Neuronal stem cell (in vitro differentiated cells): ENCODE measurements around the gene VENTX.
"Not testable (repeated sequence)": the region's sequence is repeated elsewhere in the genome, so short reads cannot be mapped to it uniquely, and the experiment has no call there.

Experiments
- DNase-seq: peaks from one replicate; pipeline ENCODE4 v3.0.0-alpha.2; 2013; ENCODE audit warnings: low spot score
- H2AFZ ChIP-seq: one replicate; pipeline ENCODE4 v1.6.1; 2013; ENCODE audit warnings: mild to moderate bottlenecking, low read length, inconsistent platforms
- H2AK5ac ChIP-seq: 2 replicates; pipeline ENCODE4 v1.6.1; 2013; ENCODE audit warnings: low read depth, mild to moderate bottlenecking, inconsistent platforms, low read length, moderate library complexity, mixed read lengths
- H2BK120ac ChIP-seq: 2 replicates; pipeline ENCODE4 v1.6.1; 2013; ENCODE audit warnings: low read depth, mild to moderate bottlenecking, inconsistent platforms, low read length, moderate library complexity, mixed read lengths
- H2BK12ac ChIP-seq: one replicate; pipeline ENCODE4 v1.6.1; 2013; ENCODE audit warnings: low read length, inconsistent platforms
- H2BK15ac ChIP-seq: 2 replicates; pipeline ENCODE4 v1.6.1; 2013; ENCODE audit warnings: mild to moderate bottlenecking, low read length, inconsistent platforms, mixed read lengths
- H2BK5ac ChIP-seq: one replicate; pipeline ENCODE4 v1.6.1; 2013; ENCODE audit warnings: inconsistent platforms, mild to moderate bottlenecking, low read length, moderate library complexity
- H3K14ac ChIP-seq: one replicate; pipeline ENCODE4 v1.6.1; 2013; ENCODE audit warnings: low read length, inconsistent platforms
- H3K18ac ChIP-seq: 2 replicates; pipeline ENCODE4 v1.6.1; 2013; ENCODE audit warnings: low read length, inconsistent platforms
- H3K23ac ChIP-seq: 2 replicates; pipeline ENCODE4 v1.6.1; 2013; ENCODE audit warnings: low read depth, mild to moderate bottlenecking, mixed read lengths, low read length, inconsistent platforms; ENCODE audit not compliant: poor library complexity
- H3K27ac ChIP-seq: replicated peaks from 3 replicates; pipeline ENCODE4 v1.5.1; 2013; ENCODE audit warnings: low read length, inconsistent platforms
- H3K27me3 ChIP-seq, 3 experiments: 2 replicates each; pipeline ENCODE4 v1.6.1; 2013; ENCODE audit warnings: low read length in 3 of 3, mild to moderate bottlenecking in 2 of 3, inconsistent platforms in 1 of 3, low read depth in 1 of 3, mixed read lengths in 1 of 3, moderate library complexity in 1 of 3; ENCODE audit not compliant: control insufficient read depth in 3 of 3, insufficient read depth in 3 of 3
- H3K36me3 ChIP-seq, 2 donors: replicated peaks in 1 of 2; 2 replicates each; pipeline ENCODE4 v1.6.1; 2013; ENCODE audit warnings: low read length in 2 of 2; ENCODE audit not compliant: control insufficient read depth in 2 of 2, insufficient read depth in 2 of 2
- H3K4ac ChIP-seq: 2 replicates; pipeline ENCODE4 v1.6.1; 2013; ENCODE audit warnings: inconsistent platforms, mild to moderate bottlenecking, low read length, moderate library complexity
- H3K4me1 ChIP-seq, 2 donors: 1 replicate in 1 of 2; 2 replicates in 1 of 2; pipeline ENCODE4 v1.6.1; 2013; ENCODE audit warnings: low read length in 2 of 2, low read depth in 1 of 2; ENCODE audit not compliant: control insufficient read depth in 2 of 2, insufficient read depth in 1 of 2
- H3K4me2 ChIP-seq: one replicate; pipeline ENCODE4 v1.6.1; 2013; ENCODE audit warnings: mild to moderate bottlenecking, low read length, inconsistent platforms; ENCODE audit not compliant: insufficient read depth, poor library complexity, severe bottlenecking
- H3K4me3 ChIP-seq, 2 donors: 2 replicates each; pipeline ENCODE4 v1.5.1; 2013; ENCODE audit warnings: low read length in 2 of 2, mild to moderate bottlenecking in 2 of 2, inconsistent platforms in 1 of 2, moderate library complexity in 1 of 2
- H3K79me1 ChIP-seq: one replicate; pipeline ENCODE4 v1.6.1; 2013; ENCODE audit warnings: low read depth, mild to moderate bottlenecking, inconsistent platforms, low read length, moderate library complexity
- H3K9ac ChIP-seq: one replicate; pipeline ENCODE4 v1.6.1; 2013; ENCODE audit warnings: mild to moderate bottlenecking, low read depth, low read length, inconsistent platforms; ENCODE audit not compliant: poor library complexity
- H3K9me3 ChIP-seq, 2 donors: replicated peaks in 1 of 2; 2 replicates each; pipeline versions ENCODE3 to v1.6.1; 2013; ENCODE audit warnings: low read length in 2 of 2, mild to moderate bottlenecking in 2 of 2, inconsistent platforms in 1 of 2, low read depth in 1 of 2, mixed read lengths in 1 of 2, moderate library complexity in 1 of 2; ENCODE audit not compliant: control insufficient read depth in 2 of 2, insufficient read depth in 1 of 2
- H4K8ac ChIP-seq: one replicate; pipeline ENCODE4 v1.6.1; 2013; ENCODE audit warnings: low read depth, mild to moderate bottlenecking, inconsistent platforms, low read length, moderate library complexity
- H4K91ac ChIP-seq: one replicate; pipeline ENCODE4 v1.6.1; 2013; ENCODE audit warnings: low read length, low read depth, mild to moderate bottlenecking, inconsistent platforms; ENCODE audit not compliant: poor library complexity
- WGBS, 2 donors: extraction: QIAGEN DNeasy Blood & Tissue Kit; methylation state at CpG; one replicate each; pipeline ENCODE4 v1.1.7; 2013; ENCODE audit warnings: missing lambda C conversion rate in 2 of 2, mixed read lengths in 1 of 2; ENCODE audit not compliant: insufficient read length in 2 of 2, insufficient replicate concordance in 1 of 2; ENCODE audit errors: extremely low coverage in 2 of 2; 5-methylcytosine and 5-hydroxymethylcytosine counted together

Gene VENTX

DNA sequence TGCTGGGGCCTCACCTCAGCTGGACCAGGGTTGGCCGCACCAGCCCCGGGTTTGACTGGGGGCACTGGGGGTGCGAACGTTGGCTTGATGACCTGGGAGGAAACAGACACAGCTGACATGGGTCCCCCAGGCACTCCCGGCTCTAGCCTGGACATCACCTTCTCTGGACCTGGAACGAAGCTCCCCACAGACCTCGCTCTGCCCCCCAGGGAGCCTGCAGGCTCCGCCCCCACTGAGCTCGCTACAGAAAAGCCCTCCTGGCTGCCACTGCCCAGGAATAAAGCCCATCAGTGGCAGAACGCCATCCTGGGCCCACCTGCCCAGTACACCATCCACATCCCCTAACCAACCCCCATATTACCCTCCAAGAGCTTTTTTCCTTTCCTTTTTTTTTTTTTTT lies 26.0 kb downstream of the VENTX start:
- Histone ChIP-seq H2BK12ac (no peak overlapping the region), H3K27ac (no peak overlapping the region), H3K14ac (no peak overlapping the region), H3K27me3 (peaks cover 0 to 7% (median 5%) of the 10 kb centered on the region in 3 experiments), H3K36me3 (no peaks in the 10 kb centered on the region), H2BK5ac (no peak overlapping the region), H3K18ac (peak overlapping the region; percentile 42), H3K4me1 (peaks cover 11 to 32% of the 10 kb centered on the region in 2 donors), H3K4ac (no peak overlapping the region), H2BK120ac (no peak overlapping the region), H4K91ac (no peak overlapping the region), H3K4me3 (no peak overlapping the region), H2AFZ (no peak overlapping the region), H3K9me3 (no peaks in the 10 kb centered on the region), H3K9ac (no peak overlapping the region), H3K23ac (peak overlapping the region; percentile 23), H3K79me1 (peaks cover 3% of the 10 kb centered on the region), H4K8ac (no peak overlapping the region), H3K4me2 (no peak overlapping the region), H2BK15ac (no peak overlapping the region), H2AK5ac (no peak overlapping the region)
- no peak for DNase-seq
- WGBS, 2 donors = no CpG with 5 or more reads among the region's 10 CpGs

DNA sequence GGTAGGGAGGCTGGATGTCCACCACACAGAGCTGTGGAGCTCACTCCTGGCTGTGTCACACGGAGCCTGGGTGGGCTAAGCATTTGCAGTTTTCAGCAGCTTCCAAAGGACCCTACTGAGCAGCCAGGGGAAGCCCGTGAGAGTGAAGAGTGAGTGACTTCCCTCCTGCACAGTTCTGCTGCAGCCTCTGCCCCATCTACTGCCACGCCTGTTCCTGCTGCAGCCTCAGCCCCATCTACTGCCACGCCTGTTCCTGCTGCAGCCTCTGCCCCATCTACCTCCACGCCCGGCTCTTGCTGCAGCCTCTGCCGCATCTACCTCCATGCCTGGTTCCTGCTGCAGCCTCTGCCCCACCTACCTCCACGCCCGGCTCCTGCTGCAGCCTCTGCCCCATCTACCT lies 26.8 kb downstream of the VENTX start:
- Histone ChIP-seq H3K18ac (no peak overlapping the region), H3K9ac (peak overlapping the region; percentile 21), H4K91ac (no peak overlapping the region), H3K14ac (peak overlapping the region; percentile 17), H3K23ac (no peak overlapping the region), H2AK5ac (peak overlapping the region; percentile 74), H3K4me3 (no peak overlapping the region), H3K79me1 (peaks cover 3% of the 10 kb centered on the region), H2BK5ac (no peak overlapping the region), H2BK120ac (no peak overlapping the region), H3K9me3 (no peaks in the 10 kb centered on the region), H2BK12ac (no peak overlapping the region), H4K8ac (no peak overlapping the region), H2AFZ (no peak overlapping the region), H3K27ac (no peak overlapping the region), H2BK15ac (peak overlapping the region; percentile 49), H3K4ac (no peak overlapping the region), H3K4me2 (no peak overlapping the region), H3K4me1 (peaks cover 11 to 27% of the 10 kb centered on the region in 2 donors), H3K36me3 (no peaks in the 10 kb centered on the region), H3K27me3 (peaks cover 0 to 5% (median 4%) of the 10 kb centered on the region in 3 experiments)
- no CpG with 5 or more reads among the region's 9 CpGs for WGBS, 2 donors
- DNase-seq = no peak

DNA sequence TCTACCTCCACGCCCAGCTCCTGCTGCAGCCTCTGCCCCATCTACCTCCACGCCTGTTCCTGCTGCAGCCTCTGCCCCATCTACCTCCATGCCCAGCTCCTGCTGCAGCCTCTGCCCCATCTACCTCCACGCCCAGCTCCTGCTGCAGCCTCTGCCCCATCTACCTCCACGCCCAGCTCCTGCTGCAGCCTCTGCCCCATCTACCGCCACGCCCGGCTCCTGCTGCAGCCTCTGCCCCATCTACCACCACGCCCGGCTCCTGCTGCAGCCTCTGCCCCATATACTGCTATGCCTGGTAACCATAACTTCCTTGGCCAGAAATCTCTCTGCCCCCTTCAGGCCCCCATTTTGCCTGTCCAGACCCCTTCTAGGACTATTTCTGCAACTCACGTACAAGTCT lies 27.4 kb downstream of the VENTX start:
- not testable (repeated sequence) for H3K18ac ChIP-seq, H3K79me1 ChIP-seq, H4K8ac ChIP-seq, H3K23ac ChIP-seq, H3K9me3 ChIP-seq, H2AK5ac ChIP-seq, H2BK15ac ChIP-seq, H2AFZ ChIP-seq, DNase-seq, H3K4me2 ChIP-seq, H2BK12ac ChIP-seq, H3K27me3 ChIP-seq, H3K14ac ChIP-seq, H3K4ac ChIP-seq, H2BK120ac ChIP-seq, H2BK5ac ChIP-seq, H3K4me3 ChIP-seq, H3K27ac ChIP-seq, H3K9ac ChIP-seq, H3K36me3 ChIP-seq, H4K91ac ChIP-seq
- peaks cover 11 to 21% of the 10 kb centered on the region in 2 donors for H3K4me1 ChIP-seq
- no CpG with 5 or more reads among the region's 10 CpGs for WGBS, 2 donors

GRCh38 chr10:133266056-133266795 lies 28.6 kb downstream of the VENTX start:
- peak overlapping the region; percentile 71 for H3K14ac ChIP-seq
- no peak overlapping the region for H4K91ac ChIP-seq
- H2BK15ac ChIP-seq = peak overlapping the region; percentile 94
- H3K4ac ChIP-seq = no peak overlapping the region
- H3K36me3 ChIP-seq = no peaks in the 10 kb centered on the region
- no peak overlapping the region for H3K23ac ChIP-seq
- no peak overlapping the region for H3K4me3 ChIP-seq
- H2BK5ac ChIP-seq = no peak overlapping the region
- WGBS, 2 donors = no CpG with 5 or more reads among the region's 21 CpGs
- no peak overlapping the region for H2BK120ac ChIP-seq
- no peaks in the 10 kb centered on the region for H3K79me1 ChIP-seq
- H2AK5ac ChIP-seq = peak overlapping the region; percentile 81
- H3K9ac ChIP-seq = no peak overlapping the region
- H3K27me3 ChIP-seq = peaks cover 0 to 5% (median under 1%) of the 10 kb centered on the region in 3 experiments
- no peak overlapping the region for H2AFZ ChIP-seq
- H2BK12ac ChIP-seq = peak overlapping the region; percentile 58
- H3K27ac ChIP-seq = no peak overlapping the region
- H3K9me3 ChIP-seq = no peaks in the 10 kb centered on the region
- H3K18ac ChIP-seq = peak overlapping the region; percentile 48
- H3K4me1 ChIP-seq = peaks cover 7 to 15% of the 10 kb centered on the region in 2 donors
- H3K4me2 ChIP-seq = no peak overlapping the region
- no peak overlapping the region for H4K8ac ChIP-seq
- no peak for DNase-seq
